ENCODE results near the gene FAM117B.

The FAM117B gene

GRCh38 chr2:202815548-202816360 is 181.0 kb downstream of the FAM117B start:
- peak; percentile 56 for DNase-seq (ENCODE audit: low read depth)

GRCh38 chr2:202817771-202818170 is 183.0 kb downstream of the FAM117B start:
- DNase-seq (ENCODE audit: low read depth) = no peak

- DNase-seq (ENCODE audit: low read depth) = no peak
These were observed 183.6 kb downstream of the FAM117B start for GRCh38 chr2:202818321-202818720.
